H1 (cell line): Measurements from ENCODE around the gene LILRB1. TPM values are rescaled to one million over a fixed set of nuclear protein-coding genes. Genes with fewer than 3 reads are reported as not detected.

ENCODE experiments used
- CTCF ChIA-PET: fragments of 300-600 bp; sonication (Branson Sonifier 250); formaldehyde crosslinking; loops from one replicate; lab custom pipeline; 2021; ENCODE audit not compliant: partially characterized antibody; lab: Charles Lee
- POLR2A ChIA-PET: fragments of 300-600 bp; sonication (Branson Sonifier 250); formaldehyde crosslinking; loops from one replicate; lab custom pipeline; 2021; ENCODE audit warnings: inconsistent platforms; ENCODE audit not compliant: partially characterized antibody; lab: Charles Lee
- DNase-seq, 2 experiments: peaks; one replicate each; pipeline versions ENCODE4 v3.0.0 to v3.0.0-alpha.2; 2010 to 2022; ENCODE audit warnings: low spot score in 2 of 2, low read depth in 1 of 2, mixed read lengths in 1 of 2
- FAIRE-seq: peaks from 2 replicates; lab custom pipeline; 2011; peaks lifted over from hg19 to GRCh38; lab: Jason Lieb, UNC
- H2AFZ ChIP-seq: 2 replicates; pipeline ENCODE4 v1.8.1; 2012; ENCODE audit warnings: low read length, inconsistent platforms
- H2AK5ac ChIP-seq: 2 replicates; pipeline ENCODE4 v1.6.1; 2013; ENCODE audit warnings: low read depth, low read length
- H2BK120ac ChIP-seq: replicated peaks from 2 replicates; pipeline ENCODE3; 2013; ENCODE audit warnings: low read depth, low read length, inconsistent platforms
- H2BK12ac ChIP-seq: 2 replicates; pipeline ENCODE4 v1.6.1; 2013; ENCODE audit warnings: low read depth, low read length
- H2BK15ac ChIP-seq: 2 replicates; pipeline ENCODE4 v1.6.1; 2013; ENCODE audit warnings: low read length
- H2BK20ac ChIP-seq: 2 replicates; pipeline ENCODE4 v1.6.1; 2013; ENCODE audit warnings: low read length
- H2BK5ac ChIP-seq: 2 replicates; pipeline ENCODE4 v1.6.1; 2013; ENCODE audit warnings: low read depth, low read length
- H3K14ac ChIP-seq: 2 replicates; pipeline ENCODE4 v1.6.1; 2013; ENCODE audit warnings: inconsistent platforms; ENCODE audit not compliant: insufficient read length
- H3K18ac ChIP-seq: 2 replicates; pipeline ENCODE4 v1.6.1; 2013; ENCODE audit warnings: low read length; ENCODE audit errors: extremely low read depth
- H3K23ac ChIP-seq: 2 replicates; pipeline ENCODE4 v1.6.1; 2013; ENCODE audit warnings: inconsistent platforms; ENCODE audit not compliant: insufficient read length
- H3K23me2 ChIP-seq: 2 replicates; pipeline ENCODE4 v1.6.1; 2013; ENCODE audit warnings: low read depth, low read length
- H3K27ac ChIP-seq: 2 replicates; pipeline ENCODE4 v1.6.1; 2011; ENCODE audit warnings: low read depth, low read length, inconsistent platforms
- H3K27me3 ChIP-seq, 4 experiments: replicated peaks in 1 of 4; 1 replicate in 1 of 4; 2 replicates in 3 of 4; pipeline versions ENCODE4 v1.6.1 to v1.8.1; 2011 to 2013; ENCODE audit warnings: low read length in 3 of 4, mild to moderate bottlenecking in 3 of 4, inconsistent platforms in 2 of 4, mixed read lengths in 2 of 4, moderate library complexity in 1 of 4; ENCODE audit not compliant: control insufficient read depth in 3 of 4, insufficient read depth in 3 of 4; ENCODE audit errors: extremely low read depth in 1 of 4
- H3K36me3 ChIP-seq, 4 experiments: 2 replicates each; pipeline versions ENCODE4 v1.6.1 to v1.8.1; 2011 to 2013; ENCODE audit warnings: mild to moderate bottlenecking in 4 of 4, low read length in 3 of 4, moderate library complexity in 2 of 4, control low read depth in 1 of 4, inconsistent platforms in 1 of 4; ENCODE audit not compliant: insufficient read depth in 4 of 4, control insufficient read depth in 2 of 4
- H3K4ac ChIP-seq: replicated peaks from 2 replicates; pipeline ENCODE3; 2013; ENCODE audit warnings: low read length, low read depth, mixed read lengths, inconsistent platforms; ENCODE audit not compliant: insufficient read length
- H3K4me1 ChIP-seq, 4 experiments: replicated peaks in 1 of 4; 1 replicate in 1 of 4; 2 replicates in 3 of 4; pipeline versions ENCODE4 v1.6.1 to v1.8.1; 2011 to 2013; ENCODE audit warnings: low read length in 3 of 4, inconsistent platforms in 2 of 4, mixed read lengths in 1 of 4; ENCODE audit not compliant: insufficient read depth in 4 of 4, control insufficient read depth in 3 of 4
- H3K4me2 ChIP-seq, 2 experiments: 2 replicates each; pipeline versions ENCODE4 v1.6.1 to v1.8.1; 2011 to 2013; ENCODE audit warnings: low read depth in 2 of 2, low read length in 2 of 2, control low read depth in 1 of 2, inconsistent platforms in 1 of 2, mild to moderate bottlenecking in 1 of 2; ENCODE audit not compliant: insufficient read depth in 1 of 2
- H3K4me3 ChIP-seq, 4 experiments: fragments of 200-600, 300-600 bp in 1 of 4; sonication (generic), shearing (Covaris generic), sonication (Bioruptor Twin) in 1 of 4; 2 replicates each; pipeline versions ENCODE4 v1.5.1 to v1.8.1; 2011 to 2016; ENCODE audit warnings: low read length in 4 of 4, low read depth in 3 of 4, control low read depth in 2 of 4, inconsistent platforms in 2 of 4, mild to moderate bottlenecking in 2 of 4, mixed read lengths in 1 of 4, moderate library complexity in 1 of 4; ENCODE audit not compliant: insufficient read depth in 2 of 4; ENCODE audit errors: extremely low read depth in 1 of 4
- H3K56ac ChIP-seq: replicated peaks from 2 replicates; pipeline ENCODE3; 2013; ENCODE audit warnings: low read depth, mild to moderate bottlenecking, mixed read lengths, low read length, inconsistent platforms; ENCODE audit not compliant: insufficient read length
- H3K79me1 ChIP-seq: 2 replicates; pipeline ENCODE4 v1.6.1; 2013; ENCODE audit warnings: low read depth, low read length, control low read depth
- H3K79me2 ChIP-seq, 2 experiments: 2 replicates each; pipeline versions ENCODE4 v1.6.1 to v1.8.1; 2012 to 2013; ENCODE audit warnings: low read length in 2 of 2, mild to moderate bottlenecking in 2 of 2, inconsistent platforms in 1 of 2; ENCODE audit not compliant: insufficient read depth in 2 of 2, control insufficient read depth in 1 of 2
- H3K9ac ChIP-seq, 4 experiments: replicated peaks in 1 of 4; 1 replicate in 1 of 4; 2 replicates in 3 of 4; pipeline versions ENCODE4 v1.6.1 to v1.8.1; 2011 to 2013; ENCODE audit warnings: low read depth in 3 of 4, low read length in 3 of 4, control low read depth in 2 of 4, mild to moderate bottlenecking in 2 of 4, moderate library complexity in 2 of 4, inconsistent platforms in 1 of 4; ENCODE audit errors: extremely low read depth in 1 of 4
- H3K9me3 ChIP-seq, 2 experiments: 2 replicates each; pipeline versions ENCODE4 v1.6.1 to v1.8.1; 2012 to 2013; ENCODE audit warnings: mild to moderate bottlenecking in 2 of 2, moderate library complexity in 2 of 2, control low read depth in 1 of 2, inconsistent platforms in 1 of 2, low read depth in 1 of 2, low read length in 1 of 2, mixed read lengths in 1 of 2; ENCODE audit not compliant: insufficient read depth in 2 of 2
- H4K20me1 ChIP-seq, 2 experiments: replicated peaks in 1 of 2; 2 replicates each; pipeline versions ENCODE3 to v1.8.1; 2011 to 2013; ENCODE audit warnings: inconsistent platforms in 2 of 2, low read length in 2 of 2, mild to moderate bottlenecking in 1 of 2; ENCODE audit not compliant: insufficient read depth in 2 of 2, control insufficient read depth in 1 of 2
- H4K5ac ChIP-seq: 2 replicates; pipeline ENCODE4 v1.6.1; 2013; ENCODE audit warnings: low read length, low read depth, mixed read lengths, inconsistent platforms; ENCODE audit not compliant: insufficient read length
- H4K8ac ChIP-seq: 2 replicates; pipeline ENCODE4 v1.8.0; 2013; ENCODE audit warnings: mild to moderate bottlenecking, moderate library complexity, low read length, inconsistent platforms; ENCODE audit not compliant: insufficient read depth; ENCODE audit errors: extremely low read depth
- H4K91ac ChIP-seq: replicated peaks from 2 replicates; pipeline ENCODE3; 2013; ENCODE audit warnings: low read length, mixed read lengths, inconsistent platforms; ENCODE audit not compliant: insufficient read length
- WGBS, 2 experiments: shearing (Covaris generic) in 1 of 2; methylation state at CpG; one replicate each; pipeline versions ENCODE4 v1.1.6 to v1.1.7; 2013 to 2015; ENCODE audit warnings: low lambda C conversion rate in 2 of 2, mixed read lengths in 2 of 2, inconsistent platforms in 1 of 2, low coverage in 1 of 2, missing lambda C conversion rate in 1 of 2; ENCODE audit not compliant: insufficient replicate concordance in 2 of 2, insufficient coverage in 1 of 2, insufficient read length in 1 of 2; ENCODE audit errors: extremely low coverage in 1 of 2, missing lambda C conversion rate in 1 of 2; 5-methylcytosine and 5-hydroxymethylcytosine counted together
- polyA plus RNA-seq, 7 experiments: library from polyadenylated mRNA; depleted of rRNA in 3 of 7; stranded (reverse) in 5 of 7; unstranded in 2 of 7; fragments of >200 nt in 5 of 7; fragments of 200-250 nt in 2 of 7; gene quantifications; 1 replicate in 5 of 7; 2 replicates in 1 of 7; 4 replicates in 1 of 7; pipeline versions ENCODE4 v1.2.1 to v1.2.3, GENCODE V29; 2011 to 2013; ENCODE audit warnings: missing spikeins in 2 of 7, mixed read lengths in 2 of 7
- total RNA-seq: library from RNA; stranded (reverse); fragmentation: NEBNext Ultra II Directional; extraction: Animal tissue kit (Norgen Biotek cat#: 25700); gene quantifications from 2 replicates; pipeline ENCODE4 v1.2.1, GENCODE V29; 2021

LILRB1 gene
- total and polyA plus RNA-seq, 2 of the 8 experiments (the other 6 are each of a cell fraction or from before 2014, with no cell fraction given), result not detected

DNA sequence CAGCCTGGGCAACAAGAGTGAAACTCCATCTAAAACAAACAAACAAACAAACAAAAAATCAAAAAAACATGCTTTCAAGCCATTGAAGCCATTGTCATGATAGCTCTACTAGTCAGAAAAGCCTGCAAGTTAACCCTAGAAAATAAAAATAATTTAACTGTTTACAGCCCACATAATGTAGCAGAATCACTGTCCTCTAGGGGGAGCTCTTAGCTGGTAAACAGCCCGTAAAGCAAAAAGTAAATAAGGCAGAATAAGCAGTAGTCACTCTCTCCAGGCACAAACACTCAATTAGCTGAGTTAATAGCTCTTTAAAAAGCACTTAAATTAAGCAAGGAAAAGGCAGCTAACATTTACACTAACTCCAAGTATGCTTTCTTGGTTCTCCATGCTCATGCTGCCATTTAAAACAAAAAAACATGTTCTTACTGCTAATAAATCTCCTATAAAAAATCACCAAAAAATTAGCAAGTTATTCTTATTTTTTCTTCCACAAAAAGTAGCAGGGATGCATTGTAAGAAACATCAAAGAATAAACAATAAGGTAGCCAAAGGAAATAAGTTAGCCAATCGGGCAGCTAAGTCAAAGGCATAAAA is 43.8 kb downstream of the LILRB1 start:
- Histone ChIP-seq H3K4me3 (no peak overlapping the region), H3K23me2 (no peaks in the 10 kb centered on the region), H3K18ac (no peak overlapping the region), H3K36me3 (no peaks in the 10 kb centered on the region), H3K56ac (no peak overlapping the region), H3K9ac (no peak overlapping the region), H3K4ac (no peak overlapping the region), H3K4me2 (no peak overlapping the region), H2BK20ac (no peak overlapping the region), H4K91ac (no peak overlapping the region), H3K27me3 (no peaks in the 10 kb centered on the region), H2BK5ac (no peak overlapping the region), H2AK5ac (no peak overlapping the region), H3K27ac (no peak overlapping the region), H2AFZ (no peak overlapping the region), H3K9me3 (peaks cover 45 to 48% of the 10 kb centered on the region in 2 experiments), H3K23ac (no peak overlapping the region), H3K14ac (no peak overlapping the region), H3K4me1 (no peaks in the 10 kb centered on the region), H4K8ac (no peak overlapping the region), H2BK15ac (no peak overlapping the region), H3K79me2 (no peaks in the 10 kb centered on the region), H2BK120ac (no peak overlapping the region), H3K79me1 (no peaks in the 10 kb centered on the region), H4K20me1 (no peaks in the 10 kb centered on the region), H4K5ac (no peak overlapping the region), H2BK12ac (no peak overlapping the region)
- 45% methylated on average over 2 of the region's 2 CpGs; no CpG with 5 or more reads in 1 of the 2 experiments for WGBS, 2 experiments
- ChIA-PET POLR2A (no interaction called here), CTCF (interaction anchor here (0.8 to 4.2 kb wide), 18 partner anchors 10 to 260 kb away, joined by 3 to 21 read pairs (median 4); no protein-coding TSS in a partner anchor)
- DNase-seq (no peak), FAIRE-seq (no peak)
